ENCODE results near the gene WDR91.

Gene WDR91

DNA sequence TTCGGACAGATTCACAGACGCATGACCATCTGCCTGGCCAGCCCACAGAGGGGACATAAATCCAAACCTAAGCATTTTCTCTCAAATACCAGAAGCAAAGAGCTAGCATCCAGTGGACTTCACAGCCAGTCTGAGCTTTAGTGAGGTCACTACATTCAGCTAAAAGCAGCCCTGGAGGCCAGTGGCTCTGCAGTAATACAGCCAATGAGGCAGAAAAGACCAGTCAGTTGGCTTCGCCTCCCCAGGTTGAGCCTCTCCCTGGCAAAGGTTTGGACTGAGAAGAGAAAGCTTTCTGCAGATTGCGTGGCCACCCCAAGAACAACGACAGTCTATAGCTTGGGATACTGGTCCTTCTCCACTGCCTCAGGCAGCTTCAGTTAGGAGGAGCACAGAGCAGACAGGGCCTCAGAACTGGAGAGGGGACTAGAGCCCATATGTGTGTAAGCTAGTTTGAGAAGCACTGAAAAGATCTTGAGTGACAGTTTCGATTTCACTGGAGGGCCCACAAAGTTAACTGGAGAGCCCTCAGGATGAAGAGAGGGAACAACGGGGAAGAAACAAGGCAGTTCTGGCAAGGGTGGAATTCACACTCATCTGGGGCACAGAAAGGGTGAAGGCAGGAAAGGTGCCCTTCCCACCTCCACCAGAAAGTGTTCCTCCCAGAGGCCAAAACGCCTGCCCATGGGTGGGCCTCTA is 3.8 kb downstream of the WDR91 start:
- TF ChIP-seq, protein P1, sequence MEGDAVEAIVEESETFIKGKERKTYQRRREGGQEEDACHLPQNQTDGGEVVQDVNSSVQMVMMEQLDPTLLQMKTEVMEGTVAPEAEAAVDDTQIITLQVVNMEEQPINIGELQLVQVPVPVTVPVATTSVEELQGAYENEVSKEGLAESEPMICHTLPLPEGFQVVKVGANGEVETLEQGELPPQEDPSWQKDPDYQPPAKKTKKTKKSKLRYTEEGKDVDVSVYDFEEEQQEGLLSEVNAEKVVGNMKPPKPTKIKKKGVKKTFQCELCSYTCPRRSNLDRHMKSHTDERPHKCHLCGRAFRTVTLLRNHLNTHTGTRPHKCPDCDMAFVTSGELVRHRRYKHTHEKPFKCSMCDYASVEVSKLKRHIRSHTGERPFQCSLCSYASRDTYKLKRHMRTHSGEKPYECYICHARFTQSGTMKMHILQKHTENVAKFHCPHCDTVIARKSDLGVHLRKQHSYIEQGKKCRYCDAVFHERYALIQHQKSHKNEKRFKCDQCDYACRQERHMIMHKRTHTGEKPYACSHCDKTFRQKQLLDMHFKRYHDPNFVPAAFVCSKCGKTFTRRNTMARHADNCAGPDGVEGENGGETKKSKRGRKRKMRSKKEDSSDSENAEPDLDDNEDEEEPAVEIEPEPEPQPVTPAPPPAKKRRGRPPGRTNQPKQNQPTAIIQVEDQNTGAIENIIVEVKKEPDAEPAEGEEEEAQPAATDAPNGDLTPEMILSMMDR (IDR thresholded peaks at IDR 0.05; ENCODE audit: low read depth, low read length) = no peak
- no peak for DNase-seq (ENCODE audit: low read depth in 2 of 2)
- no peak overlapping the region for H3K4me3 ChIP-seq (replicated peaks in 1 of 2; ENCODE audit: low read depth in 2 of 2, low read length in 2 of 2)

DNA sequence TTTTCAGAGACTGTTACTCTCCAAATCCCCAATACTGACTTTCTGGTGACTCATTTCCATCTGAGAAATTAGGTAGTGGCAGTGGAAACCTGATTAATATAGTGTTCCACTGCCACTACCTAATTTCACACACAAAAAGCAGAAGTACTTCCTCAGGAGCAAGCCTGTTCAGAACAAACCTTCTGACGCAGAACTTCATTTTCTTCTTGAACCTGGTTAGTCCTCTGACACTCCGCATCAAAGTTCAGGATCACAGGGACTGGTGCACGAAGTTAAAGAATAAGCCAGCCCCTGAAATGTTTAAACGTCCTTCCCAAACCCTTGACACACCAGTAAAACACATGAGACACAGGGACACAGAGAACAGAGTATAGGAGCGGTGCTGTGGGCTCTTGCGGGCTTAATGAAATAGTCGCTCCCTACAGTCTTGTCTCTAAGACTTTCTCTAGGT is 4.4 kb downstream of the WDR91 start:
- no peak overlapping the region for H3K4me3 ChIP-seq (replicated peaks in 1 of 2; ENCODE audit: low read depth in 2 of 2, low read length in 2 of 2)
- no peak for DNase-seq (ENCODE audit: low read depth in 2 of 2)
- TF ChIP-seq, protein P1 (IDR thresholded peaks at IDR 0.05; ENCODE audit: low read depth, low read length) = no peak

DNA sequence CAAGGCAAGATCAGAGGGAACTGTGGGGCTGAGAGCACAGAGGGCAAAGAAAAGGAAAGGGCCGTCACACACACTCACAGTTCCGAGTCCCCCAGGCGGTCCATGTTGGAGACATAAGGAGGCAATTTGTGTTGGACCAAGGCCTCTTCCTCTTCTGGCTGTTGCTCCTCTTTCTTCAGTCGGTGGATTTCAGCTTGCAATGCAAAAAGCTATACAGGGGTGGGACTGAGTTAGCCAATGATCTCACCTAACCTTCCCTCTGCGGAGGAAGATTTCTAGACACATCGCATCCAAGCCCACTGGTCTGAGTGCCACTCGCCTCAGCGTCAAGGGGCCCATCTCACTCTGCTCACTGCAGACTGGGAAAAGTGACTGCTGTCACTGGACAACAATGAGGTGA is 5.5 kb downstream of the WDR91 start:
- DNase-seq (ENCODE audit: low read depth in 2 of 2) = no peak
- no peak overlapping the region for H3K4me3 ChIP-seq (replicated peaks in 1 of 2; ENCODE audit: low read depth in 2 of 2, low read length in 2 of 2)
- TF ChIP-seq, protein P1 (IDR thresholded peaks at IDR 0.05; ENCODE audit: low read depth, low read length) = no peak

DNA sequence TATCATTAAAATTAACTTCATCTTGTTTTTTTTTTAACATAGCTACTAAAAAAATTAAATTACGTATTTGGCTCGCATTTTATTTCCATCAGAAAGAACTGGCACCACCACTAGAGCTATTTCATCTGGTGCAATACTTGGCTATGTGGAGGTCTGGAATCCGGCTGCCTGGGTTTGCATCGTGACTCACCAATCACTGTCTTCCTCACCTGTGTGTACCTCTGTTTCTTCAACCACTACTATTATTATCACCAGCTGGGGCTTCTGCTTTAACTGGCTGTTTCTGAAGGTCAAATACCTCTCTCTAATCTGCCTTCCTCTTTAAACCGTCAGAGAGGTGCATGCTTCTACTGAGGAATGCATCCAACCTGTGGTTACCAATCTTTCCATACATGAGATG is 6.5 kb downstream of the WDR91 start:
- no peak overlapping the region for H3K4me3 ChIP-seq (replicated peaks in 1 of 2; ENCODE audit: low read depth in 2 of 2, low read length in 2 of 2)
- TF ChIP-seq, protein P1 (IDR thresholded peaks at IDR 0.05; ENCODE audit: low read depth, low read length) = no peak
- no peak for DNase-seq (ENCODE audit: low read depth in 2 of 2)

DNA sequence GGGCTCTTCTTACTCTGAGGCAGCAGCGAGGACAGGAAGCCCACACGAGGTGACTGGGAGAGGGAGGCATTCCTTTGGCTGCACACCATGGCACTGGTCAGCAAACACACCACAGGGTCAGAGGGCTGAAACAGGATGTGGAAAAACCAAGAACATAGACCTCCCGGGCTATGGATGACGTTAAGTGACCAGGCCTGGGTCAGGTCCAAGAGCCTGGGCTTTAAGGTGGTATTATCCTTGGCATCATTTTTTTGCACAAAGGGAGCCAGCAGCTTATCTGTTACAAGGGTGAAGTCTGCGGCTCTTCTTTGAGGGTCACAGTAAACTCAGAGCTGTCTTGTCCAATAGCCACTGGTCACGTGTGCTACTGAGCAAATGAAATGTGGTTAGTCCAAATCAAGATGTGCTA is 7.0 kb downstream of the WDR91 start:
- TF ChIP-seq, protein P1 (IDR thresholded peaks at IDR 0.05; ENCODE audit: low read depth, low read length) = no peak
- no peak overlapping the region for H3K4me3 ChIP-seq (replicated peaks in 1 of 2; ENCODE audit: low read depth in 2 of 2, low read length in 2 of 2)
- DNase-seq (ENCODE audit: low read depth in 2 of 2) = peak; percentile 73 to 75

DNA sequence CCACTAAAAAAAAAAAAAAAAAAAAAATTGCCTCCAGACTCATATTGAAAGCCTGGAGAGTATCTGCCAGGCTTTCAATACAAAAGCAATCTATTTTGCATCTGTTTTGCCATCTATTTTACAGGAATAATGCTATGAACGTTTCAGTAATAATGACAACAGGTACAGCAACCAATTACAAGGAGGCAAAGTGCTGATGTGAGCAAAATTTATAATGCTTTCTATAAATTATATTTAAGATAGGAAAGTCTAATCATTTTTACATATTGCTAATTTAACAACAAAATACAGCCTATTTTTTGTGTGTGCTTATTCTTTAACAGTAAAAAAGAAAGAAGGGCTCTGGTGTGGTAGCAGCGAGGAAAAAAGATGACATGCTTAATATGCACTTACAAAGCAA is 10.0 kb downstream of the WDR91 start:
- no peak for DNase-seq (ENCODE audit: low read depth in 2 of 2)
- TF ChIP-seq, protein P1 (IDR thresholded peaks at IDR 0.05; ENCODE audit: low read depth, low read length) = no peak
- no peak overlapping the region for H3K4me3 ChIP-seq (replicated peaks in 1 of 2; ENCODE audit: low read depth in 2 of 2, low read length in 2 of 2)
